Cardiac fibroblast (primary cell): ENCODE data around the gene KLHDC10.

Source experiments
- DNase-seq, 2 donors: peaks; one replicate each; pipeline versions ENCODE4 v3.0.0 to v3.0.0-alpha.2; 2010; ENCODE audit warnings: low read depth in 2 of 2
- H3K4me3 ChIP-seq, 2 donors: replicated peaks in 1 of 2; 1 replicate in 1 of 2; 2 replicates in 1 of 2; pipeline ENCODE4 v1.5.1; 2011; ENCODE audit warnings: low read depth in 2 of 2, low read length in 2 of 2, mild to moderate bottlenecking in 2 of 2, moderate library complexity in 1 of 2
- TF ChIP-seq, protein P1 (sequence below): IDR thresholded peaks from one replicate; pipeline ENCODE4 v1.5.1; 2011; ENCODE audit warnings: low read depth, mild to moderate bottlenecking, low read length, inconsistent platforms

Gene KLHDC10

DNA sequence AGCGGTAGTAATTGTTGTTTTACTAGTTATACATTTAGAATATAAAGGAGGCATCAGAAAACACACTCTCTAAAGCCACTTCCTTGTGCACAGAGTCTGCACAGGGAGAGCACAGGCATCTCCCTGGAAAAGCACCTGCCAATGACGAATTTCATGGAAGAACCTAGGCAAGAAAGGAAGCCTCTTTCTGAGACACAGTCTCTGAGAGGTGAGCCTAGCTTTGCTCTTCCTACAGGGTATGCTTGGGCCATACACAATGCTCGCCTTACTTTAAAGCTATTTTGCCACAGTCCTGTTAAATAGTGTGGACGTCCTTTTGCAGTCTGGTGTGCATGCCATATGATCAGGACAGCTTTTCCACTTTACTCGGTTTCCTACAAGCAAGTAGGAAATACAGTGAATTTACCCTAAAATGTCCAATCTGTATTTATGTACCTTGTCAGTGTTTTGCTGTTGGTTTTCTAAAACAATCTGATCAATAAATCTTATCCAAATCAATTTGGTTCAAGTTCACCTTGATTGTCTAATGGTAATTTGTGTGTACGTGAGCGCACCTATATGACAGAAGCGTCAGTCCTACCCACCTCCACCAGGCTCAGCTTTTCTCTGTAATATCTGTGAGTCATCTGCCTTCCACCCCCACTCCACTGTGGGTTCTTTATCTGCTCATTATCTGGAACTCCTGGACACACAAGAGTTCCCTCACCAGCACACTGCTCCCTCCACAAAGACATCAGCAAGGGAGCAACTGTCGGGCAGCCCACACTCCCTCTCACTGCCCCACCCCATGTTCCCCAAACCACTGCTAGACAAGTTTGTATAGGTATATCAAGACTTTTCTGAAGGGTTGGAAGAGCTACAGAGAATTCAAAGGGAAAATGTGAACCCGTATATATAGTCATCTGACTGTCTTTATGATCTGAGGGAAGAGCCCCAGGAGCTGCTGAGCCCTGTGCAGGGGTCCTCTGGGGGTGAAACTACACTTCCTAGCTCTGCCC, 65.2 kb downstream of the KLHDC10 start:
- no peak overlapping the region for H3K4me3 ChIP-seq
- no peak for DNase-seq
- TF ChIP-seq, protein P1, sequence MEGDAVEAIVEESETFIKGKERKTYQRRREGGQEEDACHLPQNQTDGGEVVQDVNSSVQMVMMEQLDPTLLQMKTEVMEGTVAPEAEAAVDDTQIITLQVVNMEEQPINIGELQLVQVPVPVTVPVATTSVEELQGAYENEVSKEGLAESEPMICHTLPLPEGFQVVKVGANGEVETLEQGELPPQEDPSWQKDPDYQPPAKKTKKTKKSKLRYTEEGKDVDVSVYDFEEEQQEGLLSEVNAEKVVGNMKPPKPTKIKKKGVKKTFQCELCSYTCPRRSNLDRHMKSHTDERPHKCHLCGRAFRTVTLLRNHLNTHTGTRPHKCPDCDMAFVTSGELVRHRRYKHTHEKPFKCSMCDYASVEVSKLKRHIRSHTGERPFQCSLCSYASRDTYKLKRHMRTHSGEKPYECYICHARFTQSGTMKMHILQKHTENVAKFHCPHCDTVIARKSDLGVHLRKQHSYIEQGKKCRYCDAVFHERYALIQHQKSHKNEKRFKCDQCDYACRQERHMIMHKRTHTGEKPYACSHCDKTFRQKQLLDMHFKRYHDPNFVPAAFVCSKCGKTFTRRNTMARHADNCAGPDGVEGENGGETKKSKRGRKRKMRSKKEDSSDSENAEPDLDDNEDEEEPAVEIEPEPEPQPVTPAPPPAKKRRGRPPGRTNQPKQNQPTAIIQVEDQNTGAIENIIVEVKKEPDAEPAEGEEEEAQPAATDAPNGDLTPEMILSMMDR, result no peak

DNA sequence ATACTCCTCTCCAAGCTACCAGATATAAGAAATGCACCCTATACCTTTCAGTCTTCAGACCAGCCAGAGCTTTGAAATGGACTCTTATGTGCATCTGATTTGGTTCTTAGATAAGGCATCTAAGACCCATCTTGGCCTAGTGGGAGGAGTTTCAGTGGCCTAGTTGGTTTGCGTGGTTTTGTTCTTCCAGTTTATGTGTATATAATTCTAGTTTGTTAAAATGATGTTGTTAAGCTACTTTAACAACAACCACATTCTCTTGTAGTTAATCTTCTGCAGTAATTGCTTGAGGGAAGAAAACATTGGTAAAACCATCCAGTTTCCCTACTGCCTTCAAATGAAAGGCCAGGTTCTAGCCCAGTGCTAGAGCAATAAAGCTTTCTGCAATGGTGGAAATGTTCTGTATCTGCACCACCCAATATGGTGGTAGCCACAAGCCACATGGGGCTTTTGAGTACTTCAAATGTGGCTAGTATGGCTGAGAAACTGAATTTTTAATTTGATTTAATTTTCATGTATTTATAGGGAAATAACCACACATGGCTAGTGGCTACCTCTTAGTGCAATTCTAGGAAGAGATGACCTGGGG, 66.3 kb downstream of the KLHDC10 start:
- DNase-seq, result no peak
- TF ChIP-seq, protein P1, result no peak
- no peak overlapping the region for H3K4me3 ChIP-seq

DNA sequence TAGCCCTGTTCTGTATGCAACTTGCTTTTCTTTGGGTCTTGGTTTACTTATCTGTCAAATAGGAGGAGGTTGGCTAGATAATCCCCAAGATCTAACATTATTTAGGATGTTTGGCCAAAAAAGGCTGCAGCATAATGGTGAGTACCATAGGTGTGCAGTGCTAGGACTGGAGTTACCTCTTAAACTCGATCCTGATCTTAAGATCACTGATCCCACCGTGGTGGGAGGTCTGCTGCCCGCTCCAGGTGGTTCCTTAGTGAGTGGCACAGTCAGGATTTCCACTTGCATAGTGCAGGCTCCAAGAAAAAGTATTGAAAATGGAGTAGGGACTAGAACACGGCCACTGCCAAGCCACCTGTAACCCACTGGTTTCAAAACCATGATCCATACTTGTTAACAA, 66.9 kb downstream of the KLHDC10 start:
- H3K4me3 ChIP-seq, result no peak overlapping the region
- TF ChIP-seq, protein P1, result no peak
- DNase-seq, result no peak

DNA sequence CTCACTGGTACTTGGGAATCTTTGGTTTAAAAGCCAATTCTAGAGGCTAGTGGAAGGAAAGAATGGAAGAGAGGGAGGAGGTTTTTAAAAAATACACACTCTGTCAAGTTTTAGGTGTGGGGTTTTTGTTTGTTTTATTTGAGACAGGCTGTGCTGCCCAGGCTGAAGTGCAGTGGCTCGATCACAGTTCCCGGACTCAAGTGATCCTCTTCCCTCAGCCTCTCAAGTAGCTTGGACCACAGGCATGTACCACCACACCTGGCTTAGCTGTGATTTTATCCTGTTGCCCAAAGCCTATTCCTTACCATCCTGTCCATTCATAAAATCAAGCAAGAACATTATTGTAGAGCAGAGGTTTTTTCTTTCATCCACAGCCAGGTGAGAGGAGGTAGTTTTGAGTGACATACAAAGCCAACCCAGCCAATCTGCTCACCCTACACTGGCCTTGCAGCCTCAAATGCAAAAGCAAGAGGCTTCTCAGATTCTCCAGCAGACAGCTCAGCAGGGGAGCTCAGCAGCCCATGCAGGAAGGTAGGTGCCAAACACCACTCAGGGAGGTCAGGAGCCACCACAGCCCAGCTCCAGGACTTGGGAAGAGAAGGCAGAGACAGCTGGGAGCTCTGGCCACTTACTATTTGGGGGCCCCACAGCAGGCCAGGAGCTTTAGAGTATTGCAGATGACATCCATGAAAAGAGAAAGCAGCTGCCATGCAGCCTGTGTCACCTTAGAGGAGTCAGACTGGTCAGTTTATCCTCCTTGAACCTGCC, 69.0 kb downstream of the KLHDC10 start:
- no peak overlapping the region for H3K4me3 ChIP-seq
- TF ChIP-seq, protein P1, result no peak
- DNase-seq, result no peak

DNA sequence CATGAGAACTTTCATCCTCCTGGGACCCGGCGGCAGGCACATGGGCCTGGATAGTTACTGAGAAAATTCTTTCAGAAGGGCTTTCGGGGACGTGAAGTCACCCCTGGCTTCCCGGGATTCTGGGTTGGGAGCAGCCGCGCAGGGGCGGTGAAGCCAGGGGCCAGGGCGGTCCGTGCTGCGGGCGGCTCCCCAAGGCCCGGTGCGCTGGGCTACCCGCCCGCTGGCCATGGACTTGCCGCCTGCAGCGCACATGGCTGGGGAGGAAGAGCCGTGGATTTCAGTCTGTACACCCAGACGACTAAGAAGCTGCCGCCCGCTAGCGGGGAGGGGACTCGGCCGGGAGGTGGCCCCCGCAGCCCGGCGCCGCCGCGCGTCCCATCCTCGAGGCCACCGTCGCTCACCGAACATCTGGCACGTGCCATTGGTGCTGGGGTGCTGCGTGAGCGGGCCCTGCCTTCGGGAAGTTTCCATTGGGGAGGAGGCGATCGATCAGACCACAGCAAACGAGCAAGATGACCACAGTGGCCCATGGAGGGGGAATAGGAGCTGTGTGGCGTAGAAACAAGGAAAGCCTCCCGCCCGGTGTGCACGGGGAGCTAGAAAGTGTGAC, 70.3 kb downstream of the KLHDC10 start:
- no peak for DNase-seq
- no peak overlapping the region for H3K4me3 ChIP-seq
- TF ChIP-seq, protein P1, result no peak

DNA sequence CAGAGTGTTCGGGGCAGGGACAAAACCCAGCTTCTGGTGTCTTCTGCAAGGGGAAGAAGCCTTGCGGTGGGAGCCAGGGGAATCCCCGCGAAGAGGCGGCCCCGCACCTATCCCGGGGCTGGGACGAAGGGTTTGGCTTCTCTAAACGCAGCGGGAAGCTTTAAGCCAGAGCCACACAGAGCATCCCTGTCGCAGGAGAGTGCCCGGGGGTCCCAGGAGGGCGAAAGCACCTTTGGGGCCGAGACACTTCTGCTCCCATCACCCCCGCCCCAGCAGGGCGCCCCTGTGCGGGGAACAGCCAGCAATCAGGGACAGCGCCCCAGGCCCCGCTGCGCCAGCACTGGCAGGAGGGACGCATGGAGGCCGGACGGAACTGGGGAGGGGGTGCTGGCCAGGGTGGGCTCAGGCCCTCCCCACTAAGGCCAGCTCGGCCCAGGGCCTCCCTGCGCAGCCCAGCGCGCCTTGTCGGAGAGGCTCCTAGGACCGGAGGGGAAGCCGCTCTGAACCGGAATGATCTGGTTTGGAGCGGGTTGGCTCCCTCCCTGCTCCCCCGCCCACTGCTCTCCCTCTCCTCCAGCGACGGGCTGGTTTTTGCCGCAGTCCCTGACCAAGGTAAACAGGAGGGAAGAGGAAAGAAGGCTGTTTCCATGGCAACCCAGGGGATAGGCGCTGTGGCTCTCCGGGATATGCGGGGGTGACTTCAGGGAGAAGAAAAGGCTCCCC, 71.0 kb downstream of the KLHDC10 start:
- DNase-seq, result peak; percentile 72 to 86
- TF ChIP-seq, protein P1, result no peak
- H3K4me3 ChIP-seq, result peak overlapping the region; percentile 34 to 37
